Epidermal melanocyte (primary cell): Measurements from ENCODE around the gene PDCD4.

Source experiments
- DNase-seq: peaks from one replicate; pipeline ENCODE4 v3.0.0; 2011; ENCODE audit warnings: low spot score; ENCODE audit not compliant: insufficient read length

The PDCD4 gene

GRCh38 chr10:110842326-110842904 lies 29.3 kb upstream of the PDCD4 start:
- no peak for DNase-seq

GRCh38 chr10:110843031-110843430 lies 28.7 kb upstream of the PDCD4 start:
- no peak for DNase-seq

- DNase-seq = no peak
Measured at GRCh38 chr10:110843796-110844616, 27.7 kb upstream of the PDCD4 start.

- DNase-seq = no peak
Measured at GRCh38 chr10:110844617-110844881, 27.2 kb upstream of the PDCD4 start.

- no peak for DNase-seq
Measured at GRCh38 chr10:110845192-110845755, 26.5 kb upstream of the PDCD4 start.

GRCh38 chr10:110845756-110846620 lies 25.7 kb upstream of the PDCD4 start:
- no peak for DNase-seq

GRCh38 chr10:110847374-110847773 lies 24.4 kb upstream of the PDCD4 start:
- no peak for DNase-seq

- no peak for DNase-seq
Measured at GRCh38 chr10:110848106-110848505, 23.6 kb upstream of the PDCD4 start.

- DNase-seq = no peak
Measured at GRCh38 chr10:110850099-110850498, 21.6 kb upstream of the PDCD4 start.

- DNase-seq = no peak
Measured at GRCh38 chr10:110851020-110851612, 20.6 kb upstream of the PDCD4 start.

- DNase-seq = no peak
Measured at GRCh38 chr10:110852255-110852896, 19.4 kb upstream of the PDCD4 start.

GRCh38 chr10:110852947-110853346 lies 18.8 kb upstream of the PDCD4 start:
- DNase-seq = no peak

- DNase-seq = no peak
Measured at GRCh38 chr10:110853921-110854605, 17.7 kb upstream of the PDCD4 start.

- DNase-seq = no peak
Measured at GRCh38 chr10:110857265-110858171, 14.2 kb upstream of the PDCD4 start.

GRCh38 chr10:110858297-110858934 lies 13.3 kb upstream of the PDCD4 start:
- no peak for DNase-seq

GRCh38 chr10:110859206-110859972 lies 12.3 kb upstream of the PDCD4 start:
- no peak for DNase-seq

GRCh38 chr10:110859973-110860376 lies 11.8 kb upstream of the PDCD4 start:
- no peak for DNase-seq

GRCh38 chr10:110860576-110861241 lies 11.0 kb upstream of the PDCD4 start:
- DNase-seq = no peak
